ENCODE measurements around the gene PGPEP1.
A peak's percentile ranks its signal among the peaks of the same experiment; 100 is the strongest.
"Not testable (repeated sequence)": the region's sequence is repeated elsewhere in the genome, so short reads cannot be mapped to it uniquely, and the experiment has no call there.

PGPEP1 gene

DNA sequence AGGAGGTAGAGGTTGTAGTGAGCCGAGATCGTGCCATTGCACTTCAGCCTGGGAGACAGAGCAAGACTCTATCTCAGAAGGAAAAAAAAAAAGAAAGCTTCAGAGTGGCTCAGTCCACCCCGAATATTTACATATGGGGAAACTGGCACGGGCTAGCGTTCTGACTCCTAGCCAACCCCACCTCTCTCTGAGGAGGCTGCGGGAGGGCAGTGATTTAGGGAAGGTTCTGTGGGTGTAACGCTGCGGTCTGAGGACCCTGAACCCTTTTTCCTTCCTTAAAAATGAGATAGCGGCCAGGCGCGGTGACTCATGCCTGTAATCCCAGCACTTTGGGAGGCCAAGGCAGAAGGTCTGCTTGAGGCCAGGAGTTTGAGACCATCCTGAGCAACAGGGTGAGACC is 52.0 kb downstream of the PGPEP1 start:
- DNase-seq, result no peak

DNA sequence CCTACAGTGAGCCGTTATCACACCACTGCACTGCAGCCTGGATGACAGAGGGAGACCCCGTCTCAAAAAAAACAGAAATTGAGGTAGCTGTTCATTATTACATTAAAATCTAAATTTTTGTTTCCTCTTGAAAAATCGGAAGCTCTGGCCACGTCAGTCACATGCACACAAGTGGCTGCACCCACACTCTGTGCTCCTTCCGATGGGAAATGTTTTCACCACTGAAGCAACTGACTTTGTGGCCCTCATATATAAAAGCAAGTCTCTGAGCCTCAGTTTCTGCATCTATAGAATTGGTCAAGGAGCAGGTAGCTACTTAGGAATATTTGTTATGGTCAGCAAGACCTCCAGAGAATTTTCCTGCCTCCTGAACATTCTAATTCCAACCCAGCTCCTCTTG is 52.5 kb downstream of the PGPEP1 start:
- no peak for DNase-seq

DNA sequence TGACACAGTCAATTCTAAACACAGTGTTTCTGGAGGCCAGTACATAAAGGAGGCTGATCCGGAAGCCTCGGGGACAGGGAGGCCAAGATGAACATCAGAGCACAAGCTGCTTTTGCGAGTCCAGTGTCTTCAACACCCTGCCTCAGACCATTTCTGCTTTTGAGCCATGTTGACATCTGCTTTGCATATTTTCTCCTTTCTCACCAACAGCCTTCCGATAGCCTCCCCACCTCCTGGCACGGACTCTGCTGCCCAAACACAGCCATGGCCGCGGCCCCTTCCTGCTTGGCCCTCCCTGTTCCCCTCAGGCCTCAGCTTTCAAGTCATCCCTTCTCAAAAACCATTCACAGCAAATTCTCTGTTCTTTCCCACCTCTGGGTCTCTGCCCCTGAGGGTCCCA is 53.4 kb downstream of the PGPEP1 start:
- no peak for DNase-seq

- no peak for DNase-seq
Measured at GRCh38 chr19:18396471-18397241, 56.3 kb downstream of the PGPEP1 start.

DNA sequence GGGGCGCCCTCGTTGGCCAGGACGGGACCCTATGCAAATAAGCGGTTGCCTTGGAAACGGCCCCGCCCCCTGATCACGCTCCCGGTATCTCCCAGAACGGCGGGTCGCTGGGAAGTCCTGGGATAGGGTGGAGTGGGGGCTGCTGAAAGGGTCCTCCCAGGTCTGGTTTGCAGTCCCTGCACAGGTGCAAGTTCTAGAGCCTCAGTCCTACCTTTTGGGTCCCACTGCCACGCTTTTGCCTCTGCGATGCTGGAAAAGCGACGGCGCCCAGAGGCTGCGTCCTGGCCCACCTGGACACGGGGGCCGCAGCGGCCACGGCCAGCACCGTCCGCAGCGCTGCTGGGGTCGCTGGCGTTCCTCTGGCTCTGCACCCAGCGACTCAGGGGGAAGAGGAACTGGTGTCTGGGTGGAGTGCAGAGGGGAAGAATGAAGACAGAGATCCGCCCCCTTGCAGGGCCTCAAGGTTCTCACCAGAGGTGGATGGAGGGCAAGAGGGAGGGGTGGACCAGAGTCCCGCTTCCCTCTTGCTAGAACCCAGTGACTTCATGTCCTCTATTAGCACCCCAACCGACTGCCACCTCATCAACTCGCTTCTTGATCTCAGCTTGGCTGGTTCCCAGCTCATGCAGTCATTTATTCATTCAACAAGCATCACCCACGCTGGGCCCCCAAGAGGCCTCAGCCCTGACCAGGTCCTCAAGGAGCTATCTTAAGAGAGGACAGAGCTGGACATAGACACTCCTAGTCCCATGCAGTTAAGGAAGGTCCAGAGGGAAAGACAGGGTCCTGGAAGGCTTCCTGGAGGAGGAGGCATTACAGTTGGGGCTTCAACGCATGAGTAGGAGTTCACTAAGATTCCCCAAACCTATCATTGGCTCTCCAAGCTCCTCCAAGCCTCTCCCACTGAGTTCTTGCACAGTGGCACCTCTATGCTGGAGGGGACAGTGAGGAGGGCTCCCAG is 57.1 kb downstream of the PGPEP1 start, which contains the start of gene LRRC25:
TSS of gene LRRC25 (minus strand) at position 381 of the 961 bp plus-strand sequence. CDS start 659 bp downstream, outside the sequence.
- no peak for DNase-seq

GRCh38 chr19:18399008-18399407 is 58.6 kb downstream of the PGPEP1 start:
- DNase-seq, result peak; percentile 54

DNA sequence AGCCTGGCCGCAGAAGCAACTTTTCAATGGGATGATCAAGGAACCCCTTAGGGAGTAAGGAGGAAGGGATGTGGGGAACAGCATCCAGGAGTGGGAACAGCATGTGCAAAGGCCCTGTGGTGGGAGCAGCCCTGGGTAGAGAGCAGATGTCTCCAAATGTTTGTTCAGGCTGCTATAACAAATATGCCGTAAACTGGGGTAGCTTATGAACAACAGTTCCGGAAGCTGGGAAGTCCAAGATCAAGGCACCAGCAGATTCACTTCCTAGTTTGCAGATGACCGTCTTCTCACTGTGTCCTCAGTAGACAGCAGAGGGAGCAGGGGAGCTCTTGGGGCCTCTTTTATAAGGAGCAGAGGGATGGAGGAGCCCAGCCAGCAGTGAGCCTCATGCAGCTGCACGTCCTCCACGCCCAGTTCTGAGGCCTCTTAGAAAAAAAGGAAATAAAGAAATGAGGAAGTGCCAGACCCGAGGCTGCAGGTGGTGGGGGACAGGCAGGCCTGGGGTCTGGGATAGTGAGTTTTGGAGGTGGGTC is 61.2 kb downstream of the PGPEP1 start:
- peak; percentile 64 for DNase-seq

DNA sequence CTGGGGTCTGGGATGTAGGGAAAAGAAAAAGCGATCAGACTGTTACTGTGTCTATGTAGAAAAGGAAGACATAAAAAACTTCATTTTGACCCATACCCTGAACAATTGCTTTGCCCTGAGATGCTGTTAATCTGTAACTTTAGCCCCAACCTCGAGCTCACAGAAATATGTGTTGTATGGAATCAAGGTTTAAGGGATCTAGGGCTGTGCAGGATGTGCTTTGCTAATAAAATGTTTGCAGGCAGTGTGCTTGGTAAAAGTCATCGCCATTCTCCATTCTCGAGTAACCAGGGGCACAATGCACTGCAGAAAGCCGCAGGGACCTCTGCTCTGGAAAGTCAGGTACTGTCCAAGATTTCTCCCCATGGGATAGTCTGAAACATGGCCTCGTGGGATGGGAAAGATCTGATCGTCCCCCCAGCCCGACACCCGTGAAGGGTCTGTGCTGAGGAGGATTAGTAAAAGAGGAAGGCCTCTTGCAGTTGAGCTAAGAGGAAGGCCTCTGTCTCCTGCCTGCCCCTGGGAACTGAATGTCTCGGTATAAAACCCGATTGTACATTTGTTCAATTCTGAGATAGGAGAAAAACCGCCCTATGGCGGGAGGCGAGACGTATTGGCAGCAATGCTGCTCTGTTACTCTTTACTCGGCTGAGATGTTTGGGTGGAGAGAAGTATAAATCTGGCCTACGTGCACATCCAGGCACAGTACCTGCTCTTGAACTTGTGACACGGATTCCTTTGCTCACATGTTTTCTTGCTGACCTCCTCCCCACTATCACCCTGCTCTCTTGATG is 62.3 kb downstream of the PGPEP1 start:
- DNase-seq, result not testable (repeated sequence)

GRCh38 chr19:18405754-18406153 is 65.4 kb downstream of the PGPEP1 start:
- DNase-seq, result not testable (repeated sequence)

- no peak for DNase-seq
Measured at GRCh38 chr19:18406749-18407148, 66.4 kb downstream of the PGPEP1 start.

- DNase-seq, result no peak
Measured at GRCh38 chr19:18408053-18408476, 67.7 kb downstream of the PGPEP1 start.

DNA sequence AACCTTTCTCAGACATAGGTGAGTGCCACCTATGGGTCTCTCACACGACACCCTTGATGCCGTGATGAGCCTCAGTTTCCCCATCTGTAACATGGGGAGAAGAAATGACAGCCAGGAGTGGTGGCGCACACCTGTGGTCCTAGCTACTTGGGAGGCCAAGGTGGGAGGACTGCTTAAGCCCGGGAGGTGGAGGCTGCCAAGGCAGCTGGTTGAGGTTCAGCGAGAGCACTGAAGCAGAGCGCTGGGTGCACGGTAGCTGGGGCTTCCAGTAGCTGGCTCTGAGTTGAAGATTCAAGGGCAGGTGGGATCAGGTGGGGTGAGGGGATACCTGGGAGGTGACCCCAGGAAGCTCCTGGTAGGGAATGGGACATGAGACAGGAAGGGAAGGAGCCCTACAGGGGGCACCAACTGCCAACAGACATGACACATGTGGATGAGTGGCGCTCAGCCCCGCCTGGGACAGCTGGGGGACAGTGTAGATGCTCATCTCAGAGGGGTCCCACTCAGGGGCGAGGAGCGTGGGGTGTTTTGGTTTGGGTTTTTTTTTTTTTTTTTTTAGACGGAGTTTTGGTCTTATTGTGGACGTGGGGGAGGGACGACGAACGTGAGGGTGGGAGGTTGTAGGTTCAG is 72.3 kb downstream of the PGPEP1 start:
- DNase-seq, result no peak

DNA sequence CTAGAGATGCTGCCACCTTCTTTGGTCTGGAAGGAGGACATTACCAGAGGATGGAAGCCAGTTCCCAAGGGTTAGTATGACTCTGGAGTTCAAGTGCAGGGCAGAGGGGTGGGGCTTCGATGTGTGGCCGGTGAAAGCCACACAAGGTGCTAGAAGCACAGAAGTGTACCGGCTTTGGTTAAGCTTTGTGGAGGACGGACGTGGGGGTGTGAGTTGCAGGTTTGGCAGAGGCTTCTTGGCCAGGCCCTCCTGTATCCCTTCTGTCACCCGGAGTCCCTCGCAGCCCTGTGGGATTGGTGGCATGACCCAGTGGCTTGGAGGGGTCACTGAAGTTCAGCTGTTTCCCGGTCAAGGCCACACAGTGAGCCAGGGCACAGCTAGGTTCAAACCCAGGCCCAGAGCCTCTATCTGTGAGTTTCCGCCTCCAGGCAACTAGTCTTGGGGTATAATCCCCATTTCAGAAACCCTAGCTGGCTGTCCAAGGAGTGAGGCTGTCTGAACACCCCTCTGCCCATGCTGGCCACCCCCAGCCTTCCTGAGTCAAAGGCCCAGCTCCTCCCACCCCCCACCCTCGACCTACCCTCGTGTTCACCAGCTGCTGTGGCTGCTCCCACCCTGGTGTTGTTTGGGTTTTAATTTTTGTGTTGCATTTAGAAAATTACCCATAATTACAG is 74.2 kb downstream of the PGPEP1 start:
- no peak for DNase-seq

DNA sequence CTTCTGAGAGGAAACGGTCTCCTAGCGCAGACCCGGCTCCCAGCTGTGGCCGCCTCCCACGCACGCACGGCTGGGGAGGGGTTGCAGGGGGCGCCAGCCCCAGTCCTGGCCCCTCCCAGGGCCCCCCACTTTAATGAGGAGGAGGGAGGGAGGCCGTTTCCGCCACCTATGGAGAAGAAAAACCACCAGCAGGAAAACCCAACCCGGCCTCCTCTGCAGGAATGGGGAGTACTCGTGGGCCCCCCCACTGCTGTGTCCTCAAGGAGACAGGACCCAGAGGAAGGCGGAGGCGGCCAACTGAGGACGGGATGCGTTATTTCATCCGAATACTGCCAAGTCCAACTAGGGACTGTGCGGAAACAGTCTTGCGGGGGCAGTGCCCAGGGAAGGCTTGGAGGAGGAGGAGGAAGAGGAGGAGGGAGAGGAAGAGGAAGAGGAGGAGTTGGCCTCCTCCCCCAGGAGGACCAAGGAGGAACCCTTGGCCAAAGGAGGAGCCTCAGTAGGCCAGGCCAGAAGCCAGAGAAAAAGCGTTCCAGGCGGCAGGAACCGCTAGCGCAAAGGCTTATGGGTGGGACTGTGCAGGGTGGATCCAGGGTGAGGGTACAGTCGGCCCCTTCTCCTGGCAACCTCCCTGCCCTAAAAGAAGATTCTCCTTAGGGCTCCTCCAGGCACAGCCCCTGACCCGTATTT is 74.9 kb downstream of the PGPEP1 start:
- peak; percentile 83 for DNase-seq

DNA sequence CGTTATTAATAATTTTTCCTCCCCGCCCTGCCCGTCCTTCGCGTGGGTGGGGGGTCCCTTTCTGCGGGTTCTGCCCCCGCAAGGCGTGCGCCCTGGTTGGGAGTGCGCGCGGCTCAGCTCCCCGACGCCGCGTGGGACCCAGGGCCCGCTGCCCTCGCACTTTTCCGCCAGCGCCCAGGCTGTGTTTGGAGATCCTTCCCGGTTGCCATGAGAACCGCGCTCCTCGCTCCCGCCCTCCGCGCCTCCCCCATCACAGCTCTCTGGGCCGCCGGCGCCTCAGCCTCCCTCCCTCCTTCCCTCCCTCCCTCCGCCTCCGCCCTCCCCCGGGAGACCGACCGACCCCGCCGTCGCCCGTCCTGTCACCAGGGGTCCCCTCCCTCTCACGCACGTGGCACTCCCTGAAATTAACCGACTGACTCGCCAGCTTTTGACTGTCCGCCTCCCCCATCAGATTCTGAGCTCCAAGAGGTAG is 76.4 kb downstream of the PGPEP1 start:
- peak; percentile 88 for DNase-seq

DNA sequence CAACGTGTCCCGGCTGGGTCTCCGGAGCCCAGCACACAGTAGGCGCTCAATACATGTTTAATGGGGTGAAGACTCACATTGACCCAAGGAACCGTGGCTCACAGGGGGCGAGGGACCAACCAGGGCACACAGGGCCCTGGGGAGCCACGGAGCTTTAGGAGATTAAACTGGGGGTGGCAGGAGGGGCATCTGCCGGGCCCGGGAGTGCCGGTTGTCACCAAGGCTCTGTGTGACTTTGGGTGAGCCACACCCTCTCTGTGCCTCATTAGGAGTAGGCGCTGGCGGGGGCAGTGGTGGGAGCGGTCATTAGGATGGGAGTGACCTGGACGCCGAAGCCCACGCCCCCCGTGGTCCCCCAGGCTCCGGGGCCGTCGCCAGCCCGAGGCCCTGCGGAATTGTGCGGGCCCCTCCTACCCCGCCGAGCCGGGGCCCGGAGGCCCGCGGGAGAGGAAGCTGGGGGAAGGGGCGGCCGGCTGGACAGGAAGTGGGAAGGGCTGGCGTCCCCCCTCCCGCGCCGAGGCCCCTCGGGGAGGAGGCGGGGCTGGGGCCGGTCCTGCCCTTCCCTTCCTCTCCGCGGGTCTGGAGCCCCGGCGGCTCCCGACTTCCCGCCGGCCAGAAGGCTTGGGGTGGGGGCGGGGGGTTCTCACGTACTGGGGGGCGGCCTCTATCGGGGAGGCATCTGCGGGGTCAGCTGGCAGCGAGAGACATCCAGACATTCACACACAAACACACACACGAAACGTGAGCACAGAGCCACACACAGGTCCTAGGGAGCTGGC is 77.0 kb downstream of the PGPEP1 start:
- DNase-seq, result peak; percentile 92

GRCh38 chr19:18418029-18418482 is 77.7 kb downstream of the PGPEP1 start:
- DNase-seq, result no peak

DNA sequence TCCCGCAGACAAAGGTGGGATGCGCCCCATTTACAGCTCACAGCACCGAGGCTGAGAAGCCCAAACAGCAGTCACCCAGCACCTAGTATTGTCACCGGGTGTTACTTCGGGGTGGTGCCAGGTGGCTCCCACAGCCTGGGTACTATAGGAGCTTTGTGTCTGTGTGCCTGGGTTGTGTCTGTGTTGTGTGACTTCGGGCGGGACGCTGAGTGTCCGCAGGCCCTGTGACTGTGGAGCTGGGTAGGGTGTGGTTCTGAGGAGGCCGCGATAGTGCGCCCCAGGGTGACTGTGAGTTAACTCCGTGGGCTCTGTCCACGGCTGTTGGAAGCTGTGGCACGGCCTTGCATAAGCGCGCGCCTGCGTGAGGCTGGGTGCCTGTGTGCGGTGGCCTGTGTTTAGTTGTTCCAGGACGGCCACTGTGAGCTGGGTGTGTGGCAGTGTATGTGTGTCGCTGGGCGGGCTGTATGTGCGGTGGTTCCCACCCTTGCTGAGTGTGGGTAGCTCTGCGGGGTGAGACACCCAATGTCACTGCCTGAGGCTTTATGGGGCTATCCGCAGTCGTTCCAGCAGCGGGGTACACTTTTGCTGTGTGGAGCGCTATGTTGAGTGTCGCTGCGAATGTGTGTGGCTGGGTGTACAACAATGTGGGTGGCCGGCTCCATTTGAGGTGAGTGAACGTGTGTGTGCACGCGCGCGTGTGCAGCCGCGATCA is 78.2 kb downstream of the PGPEP1 start:
- DNase-seq, result no peak

DNA sequence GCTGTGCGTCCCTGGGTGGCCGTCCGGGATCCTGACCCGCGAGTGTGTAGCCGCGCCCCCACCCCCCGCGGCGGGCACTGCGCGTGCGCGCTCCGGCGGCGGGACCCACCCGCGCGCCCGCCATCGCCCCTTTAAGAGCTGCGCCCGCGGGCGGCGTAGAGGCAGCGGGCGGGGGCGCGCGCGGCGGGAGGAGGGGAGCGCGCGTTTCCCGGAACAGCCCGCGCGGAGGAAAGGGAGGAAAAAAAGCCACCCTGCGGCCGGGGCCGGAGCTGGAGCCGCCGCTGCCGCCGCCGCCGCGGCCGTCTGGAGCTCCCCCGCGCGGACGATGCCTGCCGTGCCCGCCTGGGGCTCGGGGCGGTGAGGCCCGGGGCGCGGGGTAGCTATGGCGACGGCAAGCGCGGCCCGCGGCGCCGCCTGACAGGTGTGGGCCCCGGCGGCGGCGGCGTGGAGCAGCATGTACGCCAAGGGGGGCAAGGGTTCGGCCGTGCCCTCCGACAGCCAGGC is 78.8 kb downstream of the PGPEP1 start, which contains the start of gene SSBP4:
TSS of gene SSBP4 (plus strand) at position 204 of the 504 bp plus-strand sequence. CDS start at position 455, 251 bp downstream.
- peak; percentile 85 for DNase-seq

Data from fibroblast of skin of abdomen (primary cell).